Gastrocnemius medialis (tissue), 4 donors: ENCODE data around the gene CENPX. TPM values are rescaled to one million over a fixed set of nuclear protein-coding genes. Genes with fewer than 3 reads are reported as not detected.

Experiments used
- ATAC-seq, 2 donors: fragments of 150-250 bp; one replicate each; pipeline ENCODE4 v1.9.1; 2016
- DNase-seq, 2 donors: peaks; one replicate each; pipeline ENCODE4 v3.0.0-alpha.2; 2019
- H3K27ac ChIP-seq, 4 donors: fragments of 200-600 bp; sonication (generic); 1 replicate in 1 of 4; 2 replicates in 3 of 4; pipeline ENCODE4 v1.5.1; 2016 to 2018; ENCODE audit warnings: mild to moderate bottlenecking in 2 of 4, moderate library complexity in 1 of 4
- H3K27me3 ChIP-seq, 3 donors: fragments of 200-600 bp; sonication (generic) in 2 of 3; 1 replicate in 1 of 3; 2 replicates in 2 of 3; pipeline versions ENCODE4 v1.5.1 to v1.6.0; 2016 to 2019; ENCODE audit warnings: mild to moderate bottlenecking in 1 of 3, moderate library complexity in 1 of 3
- H3K36me3 ChIP-seq, 2 donors: fragments of 200-600 bp; sonication (generic) in 1 of 2; one replicate each; pipeline ENCODE4 v1.5.1; 2017 to 2018
- H3K4me1 ChIP-seq, 2 donors: fragments of 200-600 bp; sonication (generic) in 1 of 2; one replicate each; pipeline ENCODE4 v1.5.1; 2016 to 2017; ENCODE audit warnings: mild to moderate bottlenecking in 2 of 2
- H3K4me3 ChIP-seq, 4 donors: fragments of 200-600 bp; sonication (generic) in 3 of 4; 1 replicate in 1 of 4; 2 replicates in 3 of 4; pipeline ENCODE4 v1.5.1; 2016 to 2019; ENCODE audit warnings: mild to moderate bottlenecking in 2 of 4
- H3K9me3 ChIP-seq, 3 donors: fragments of 200-600 bp; sonication (generic) in 2 of 3; 1 replicate in 1 of 3; 2 replicates in 2 of 3; pipeline ENCODE4 v1.5.1; 2016 to 2019
- POLR2A ChIP-seq, 2 donors: fragments of 450-650 bp; IDR thresholded peaks; one replicate each; pipeline ENCODE4 v1.6.1; 2017; ENCODE audit warnings: antibody characterized with exemption in 2 of 2, mild to moderate bottlenecking in 2 of 2, moderate library complexity in 2 of 2
- in situ Hi-C, 4 donors: fragments of 200-750 bp; cut with MboI; loops; one replicate each; pipeline versions ENCODE4 v1.15.0 to v1.8.0; 2017; ENCODE audit warnings: low sequenced_read_pairs in 4 of 4
- intact Hi-C: fragments of 100-400 bp; cut with DNase I; formaldehyde crosslinking; loops from one replicate; pipeline ENCODE4 v1.15.1; 2023; ENCODE audit warnings: low total_unique reads
- total RNA-seq, 4 donors: library from RNA; depleted of rRNA; stranded (reverse); fragments of >200 nt; gene quantifications; one replicate each; pipeline versions ENCODE4 v1.1.0 to v1.2.3, GENCODE V29; 2016
- TF ChIP-seq, protein P1 (sequence below), 5 experiments: fragments of 450-650 bp in 3 of 5; fragments of 200-600 bp in 2 of 5; sonication (generic) in 2 of 5; IDR thresholded peaks in 4 of 5; conservative IDR thresholded peaks in 1 of 5; 1 replicate in 4 of 5; 2 replicates in 1 of 5; pipeline ENCODE4 v1.5.1; 2016 to 2019; ENCODE audit warnings: antibody characterized with exemption in 5 of 5, mild to moderate bottlenecking in 3 of 5, moderate library complexity in 3 of 5

CENPX gene
- total RNA-seq, 4 donors from 2014 or later, result 41.2 to 62.7 (median 57.0) TPM

DNA sequence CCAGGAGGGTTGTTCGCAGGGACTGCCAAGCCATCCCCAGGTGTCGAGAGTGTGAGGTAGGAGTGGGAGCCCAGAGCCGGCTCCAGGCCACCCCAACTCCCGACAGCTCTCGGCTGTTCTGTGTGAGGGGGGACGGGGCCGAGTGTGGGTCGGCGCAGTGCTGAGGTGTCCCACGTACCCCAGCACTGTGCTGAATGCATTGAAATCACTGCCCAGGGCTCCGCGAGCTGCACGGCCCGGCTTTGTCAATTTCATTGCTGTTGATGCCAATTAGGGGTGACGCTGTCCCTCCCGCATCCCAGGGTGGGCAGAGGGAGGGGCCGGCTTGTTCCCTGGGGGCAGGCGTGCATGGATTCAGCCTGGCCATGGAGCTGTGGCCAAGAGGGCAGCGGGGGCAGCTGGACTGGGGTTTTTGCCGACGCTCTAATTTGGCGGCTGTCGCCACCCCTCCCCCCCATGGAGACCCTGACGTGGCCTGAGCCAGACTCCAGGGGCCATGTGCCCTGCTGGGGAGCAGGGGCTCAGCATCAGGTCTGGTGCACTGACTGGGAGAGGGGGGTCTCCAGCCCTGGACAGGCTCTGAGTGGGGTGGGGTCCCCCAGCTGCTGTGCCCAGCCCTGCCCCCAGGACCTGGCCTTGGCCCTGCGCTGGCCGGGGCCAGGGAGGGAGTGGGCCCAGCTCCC is 14.3 kb downstream of the CENPX start:
- Histone ChIP-seq H3K9me3 (no peaks in the 10 kb centered on the region), H3K4me3 (no peak overlapping the region), H3K4me1 (peaks cover 7 to 17% of the 10 kb centered on the region in 2 donors), H3K36me3 (peaks cover 0 to 3% of the 10 kb centered on the region in 2 donors), H3K27me3 (no peaks in the 10 kb centered on the region), H3K27ac (no peak overlapping the region)
- DNase-seq (no peak), ATAC-seq (no peak)
- in situ Hi-C loops (no loop called here), intact Hi-C loops (loop anchor here (10.0 kb wide), 1 partner anchor 66 kb away; no protein-coding TSS in a partner anchor)
- TF ChIP-seq, protein P1, sequence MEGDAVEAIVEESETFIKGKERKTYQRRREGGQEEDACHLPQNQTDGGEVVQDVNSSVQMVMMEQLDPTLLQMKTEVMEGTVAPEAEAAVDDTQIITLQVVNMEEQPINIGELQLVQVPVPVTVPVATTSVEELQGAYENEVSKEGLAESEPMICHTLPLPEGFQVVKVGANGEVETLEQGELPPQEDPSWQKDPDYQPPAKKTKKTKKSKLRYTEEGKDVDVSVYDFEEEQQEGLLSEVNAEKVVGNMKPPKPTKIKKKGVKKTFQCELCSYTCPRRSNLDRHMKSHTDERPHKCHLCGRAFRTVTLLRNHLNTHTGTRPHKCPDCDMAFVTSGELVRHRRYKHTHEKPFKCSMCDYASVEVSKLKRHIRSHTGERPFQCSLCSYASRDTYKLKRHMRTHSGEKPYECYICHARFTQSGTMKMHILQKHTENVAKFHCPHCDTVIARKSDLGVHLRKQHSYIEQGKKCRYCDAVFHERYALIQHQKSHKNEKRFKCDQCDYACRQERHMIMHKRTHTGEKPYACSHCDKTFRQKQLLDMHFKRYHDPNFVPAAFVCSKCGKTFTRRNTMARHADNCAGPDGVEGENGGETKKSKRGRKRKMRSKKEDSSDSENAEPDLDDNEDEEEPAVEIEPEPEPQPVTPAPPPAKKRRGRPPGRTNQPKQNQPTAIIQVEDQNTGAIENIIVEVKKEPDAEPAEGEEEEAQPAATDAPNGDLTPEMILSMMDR (IDR thresholded peaks at IDR 0.05 in 4 of 5, conservative IDR thresholded peaks at IDR 0.05 in 1 of 5), result no peak
- no peak for TF ChIP-seq POLR2A (IDR thresholded peaks at IDR 0.05)

DNA sequence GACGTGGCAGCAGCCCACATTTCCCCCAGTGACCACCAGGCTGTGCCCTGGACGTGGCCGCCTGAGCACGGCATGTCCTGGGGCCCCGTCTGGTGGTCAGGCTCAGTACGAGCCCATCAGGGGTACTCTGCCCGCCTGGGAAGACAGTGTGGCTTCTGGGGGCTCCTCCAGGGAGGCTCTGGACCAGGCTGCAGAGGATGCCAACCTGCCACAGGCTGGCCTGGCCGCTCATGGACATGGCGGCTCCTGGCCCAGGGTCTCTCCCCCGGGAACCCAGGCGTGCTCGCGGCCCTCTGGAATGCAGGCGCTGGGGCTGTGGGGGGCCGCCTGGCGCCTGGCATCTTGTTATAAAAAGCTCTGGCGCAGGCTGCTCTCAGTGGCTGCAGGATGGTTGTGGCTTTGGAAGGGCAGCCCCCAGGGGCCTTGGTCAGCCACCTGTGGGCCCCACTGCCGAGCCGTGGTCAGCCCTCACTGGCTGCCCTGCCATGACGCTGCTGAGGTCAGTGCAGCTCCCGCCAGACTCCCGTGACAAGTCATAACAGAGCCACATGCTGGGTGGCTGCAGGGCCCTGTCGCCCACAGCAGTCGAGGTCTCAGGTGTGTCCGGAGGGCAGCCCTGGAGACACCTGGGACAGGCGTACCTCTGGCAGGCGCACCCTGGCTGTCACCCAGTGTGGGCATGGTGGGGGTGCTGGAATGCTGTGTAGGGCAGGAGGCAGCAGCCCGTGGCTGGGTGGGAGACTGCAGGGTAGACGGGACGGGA is 15.0 kb downstream of the CENPX start:
- peaks cover 0 to 3% of the 10 kb centered on the region in 2 donors for H3K36me3 ChIP-seq
- H3K27me3 ChIP-seq, result no peaks in the 10 kb centered on the region
- no peak for TF ChIP-seq POLR2A (IDR thresholded peaks at IDR 0.05)
- TF ChIP-seq, protein P1 (IDR thresholded peaks at IDR 0.05 in 4 of 5, conservative IDR thresholded peaks at IDR 0.05 in 1 of 5), result no peak
- DNase-seq, result no peak
- in situ Hi-C loops (no loop called here), intact Hi-C loops (loop anchor here (10.0 kb wide), 1 partner anchor 67 kb away; no protein-coding TSS in a partner anchor)
- ATAC-seq, result no peak
- no peak overlapping the region for H3K27ac ChIP-seq
- peaks cover 15 to 24% of the 10 kb centered on the region in 2 donors for H3K4me1 ChIP-seq
- no peak overlapping the region for H3K4me3 ChIP-seq
- no peaks in the 10 kb centered on the region for H3K9me3 ChIP-seq

DNA sequence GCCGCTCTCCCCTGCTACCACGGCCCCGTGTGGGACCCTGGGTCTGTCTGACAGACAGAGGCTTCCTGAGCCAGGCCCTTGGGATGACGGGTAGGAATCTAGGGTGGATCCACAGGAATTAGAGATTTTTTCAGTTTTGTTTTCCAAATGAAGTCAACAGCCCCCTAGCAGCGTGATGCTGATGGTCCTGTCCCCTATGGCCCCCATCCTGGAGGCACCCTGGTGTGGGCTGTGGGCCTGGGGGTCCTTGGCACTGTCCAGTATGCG is 15.5 kb downstream of the CENPX start:
- intact Hi-C loops, result loop anchor here (10.0 kb wide), 1 partner anchor 68 kb away; no protein-coding TSS in a partner anchor
- Histone ChIP-seq H3K4me1 (peaks cover 20 to 30% of the 10 kb centered on the region in 2 donors), H3K9me3 (no peaks in the 10 kb centered on the region), H3K27ac (no peak overlapping the region), H3K27me3 (no peaks in the 10 kb centered on the region), H3K4me3 (no peak overlapping the region), H3K36me3 (peaks cover 0 to 3% of the 10 kb centered on the region in 2 donors)
- TF ChIP-seq, protein P1 (IDR thresholded peaks at IDR 0.05 in 4 of 5, conservative IDR thresholded peaks at IDR 0.05 in 1 of 5), result no peak
- TF ChIP-seq POLR2A (IDR thresholded peaks at IDR 0.05), result no peak
- DNase-seq (no peak), ATAC-seq (no peak)
- in situ Hi-C loops, result no loop called here

DNA sequence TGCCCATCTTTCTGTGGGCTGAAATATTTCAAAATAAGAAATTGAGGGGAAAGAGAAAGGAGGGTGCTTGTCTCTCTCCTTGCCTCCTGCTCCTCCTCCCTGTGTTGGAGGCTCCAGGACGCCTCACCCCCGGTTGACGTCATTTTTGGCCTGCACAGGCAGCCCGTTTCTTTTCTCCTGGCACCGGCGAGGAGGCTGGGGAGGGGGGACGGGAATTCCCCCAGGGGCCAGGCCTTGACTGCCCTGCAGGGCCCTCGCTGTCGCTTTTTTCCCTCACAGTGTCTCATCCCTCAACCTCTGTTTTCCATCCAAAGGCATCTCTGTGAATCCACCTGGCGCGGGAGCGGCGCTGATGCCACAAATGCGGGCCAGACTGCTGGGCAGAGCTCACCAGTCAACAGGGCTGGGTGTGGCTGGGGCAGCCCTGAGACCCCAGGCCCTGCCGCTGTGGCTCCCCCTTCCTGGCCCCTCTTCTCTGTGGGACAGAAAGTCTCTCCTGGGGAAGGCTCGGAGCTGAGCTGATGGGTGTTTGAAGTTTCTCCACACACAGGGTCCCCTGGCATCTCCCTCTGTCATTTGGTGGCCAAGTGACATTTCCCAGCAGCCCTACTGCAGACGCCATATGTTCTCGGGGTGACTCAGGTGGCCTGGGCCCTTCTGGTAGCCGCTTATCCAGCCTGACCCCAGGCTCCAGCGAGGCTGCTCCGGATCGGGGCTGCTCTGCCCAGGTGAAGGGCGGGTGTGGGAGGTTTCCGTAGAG is 16.0 kb downstream of the CENPX start:
- Histone ChIP-seq H3K4me1 (peaks cover 25 to 35% of the 10 kb centered on the region in 2 donors), H3K27me3 (no peaks in the 10 kb centered on the region), H3K27ac (no peak overlapping the region), H3K9me3 (no peaks in the 10 kb centered on the region), H3K4me3 (no peak overlapping the region), H3K36me3 (peaks cover 0 to 3% of the 10 kb centered on the region in 2 donors)
- in situ Hi-C loops (no loop called here), intact Hi-C loops (loop anchor here (10.0 kb wide), 1 partner anchor 68 kb away; no protein-coding TSS in a partner anchor)
- TF ChIP-seq, protein P1 (IDR thresholded peaks at IDR 0.05 in 4 of 5, conservative IDR thresholded peaks at IDR 0.05 in 1 of 5), result no peak
- no peak for TF ChIP-seq POLR2A (IDR thresholded peaks at IDR 0.05)
- ATAC-seq, result no peak
- no peak for DNase-seq
